SK-N-MC (cell line): Measurements from ENCODE around the gene AADACL3.

Experiments
- EZH2 ChIP-seq: fragments of 200-600 bp; sonication (generic); IDR thresholded peaks from one replicate; pipeline ENCODE4 v1.6.1; 2017; ENCODE audit warnings: antibody characterized with exemption
- POLR2AphosphoS5 ChIP-seq: IDR thresholded peaks from 2 replicates; pipeline ENCODE4 v1.6.1; 2012; ENCODE audit warnings: mild to moderate bottlenecking, low read depth, low read length, borderline replicate concordance

- no peak for TF ChIP-seq POLR2AphosphoS5
- TF ChIP-seq EZH2: no peak
These were observed 56.6 kb downstream of the AADACL3 start for GRCh38 chr1:12772520-12772919.
